ENCODE measurements around the gene COL26A1.
"Not testable (repeated sequence)": the region's sequence is repeated elsewhere in the genome, so short reads cannot be mapped to it uniquely, and the experiment has no call there.

The COL26A1 gene

GRCh38 chr7:101553771-101554445 is 191.2 kb downstream of the COL26A1 start:
- no peak for DNase-seq (ENCODE audit: low read depth)

GRCh38 chr7:101554584-101555268 is 192.1 kb downstream of the COL26A1 start:
- DNase-seq (ENCODE audit: low read depth): no peak

- no peak for DNase-seq (ENCODE audit: low read depth)
These were observed 192.7 kb downstream of the COL26A1 start for GRCh38 chr7:101555269-101555920.

- no peak for DNase-seq (ENCODE audit: low read depth)
These were observed 193.2 kb downstream of the COL26A1 start for GRCh38 chr7:101555921-101556275.

- no peak for DNase-seq (ENCODE audit: low read depth)
These were observed 193.8 kb downstream of the COL26A1 start for GRCh38 chr7:101556453-101556968.

GRCh38 chr7:101557421-101557820 is 194.7 kb downstream of the COL26A1 start:
- no peak for DNase-seq (ENCODE audit: low read depth)

- no peak for DNase-seq (ENCODE audit: low read depth)
These were observed 195.5 kb downstream of the COL26A1 start for GRCh38 chr7:101557978-101558741.

- DNase-seq (ENCODE audit: low read depth): no peak
These were observed 196.2 kb downstream of the COL26A1 start for GRCh38 chr7:101558742-101559325.

- DNase-seq (ENCODE audit: low read depth): no peak
These were observed 196.9 kb downstream of the COL26A1 start for GRCh38 chr7:101559586-101559985.

- DNase-seq (ENCODE audit: low read depth): not testable (repeated sequence)
These were observed 197.3 kb downstream of the COL26A1 start for GRCh38 chr7:101560021-101560420.

GRCh38 chr7:101560856-101561255 is 198.2 kb downstream of the COL26A1 start:
- DNase-seq (ENCODE audit: low read depth): no peak

- not testable (repeated sequence) for DNase-seq (ENCODE audit: low read depth)
These were observed 198.6 kb downstream of the COL26A1 start for GRCh38 chr7:101561293-101561692.

GRCh38 chr7:101562531-101563197 is 200.0 kb downstream of the COL26A1 start:
- DNase-seq (ENCODE audit: low read depth): no peak

GRCh38 chr7:101563198-101563901 is 200.7 kb downstream of the COL26A1 start:
- no peak for DNase-seq (ENCODE audit: low read depth)

- DNase-seq (ENCODE audit: low read depth): no peak
These were observed 201.5 kb downstream of the COL26A1 start for GRCh38 chr7:101563943-101564777.

- DNase-seq (ENCODE audit: low read depth): no peak
These were observed 202.1 kb downstream of the COL26A1 start for GRCh38 chr7:101564778-101565211.

GRCh38 chr7:101565601-101566209 is 203.0 kb downstream of the COL26A1 start:
- DNase-seq (ENCODE audit: low read depth): no peak

- DNase-seq (ENCODE audit: low read depth): no peak
These were observed 204.6 kb downstream of the COL26A1 start for GRCh38 chr7:101567230-101567629.

- no peak for DNase-seq (ENCODE audit: low read depth)
These were observed 209.5 kb downstream of the COL26A1 start for GRCh38 chr7:101572156-101572555.
